Panc1 (cell line): ENCODE results near the gene KLHL3. TPM values are rescaled to one million over a fixed set of nuclear protein-coding genes. Genes with fewer than 3 reads are reported as not detected.

Source experiments
- ATAC-seq: fragments of 200-7000 bp; cut with Tn5 transposase; 2 replicates; pipeline ENCODE4 v1.9.1; 2020; ENCODE audit warnings: mild to moderate bottlenecking, moderate library complexity
- BruUV-seq: library from RNA; stranded (reverse); fragments of 400-500 nt; replicated peaks from 2 replicates; lab custom pipeline; 2021; lab: Mats Ljungman, UMichigan
- CTCF ChIA-PET: fragments of 300-600 bp; sonication (Branson Sonifier 250); formaldehyde crosslinking; loops from one replicate; lab custom pipeline; 2022; ENCODE audit warnings: antibody characterized with exemption; lab: Charles Lee
- POLR2A ChIA-PET: fragments of 300-600 bp; sonication (Branson Sonifier 250); formaldehyde crosslinking; loops from one replicate; lab custom pipeline; 2022; ENCODE audit warnings: antibody characterized with exemption; lab: Charles Lee
- DNase-seq: peaks from one replicate; pipeline ENCODE4 v3.0.0-alpha.2; 2010; ENCODE audit warnings: low read depth, low spot score
- H3K27ac ChIP-seq: 2 replicates; pipeline ENCODE4 v1.5.1; 2011; ENCODE audit warnings: mild to moderate bottlenecking, low read length, inconsistent platforms
- H3K27me3 ChIP-seq: fragments of 200-500 bp; sonication (Bioruptor generic); 2 replicates; pipeline ENCODE4 v1.6.0; 2014; ENCODE audit warnings: low read length, inconsistent platforms; ENCODE audit not compliant: control insufficient read depth, insufficient read depth
- H3K36me3 ChIP-seq: fragments of 200-500 bp; sonication (Bioruptor generic); 2 replicates; pipeline ENCODE4 v1.5.1; 2014; ENCODE audit warnings: inconsistent platforms, mild to moderate bottlenecking, low read length, moderate library complexity; ENCODE audit not compliant: control insufficient read depth, insufficient read depth
- H3K4me1 ChIP-seq: 2 replicates; pipeline ENCODE4 v1.5.1; 2011; ENCODE audit warnings: inconsistent platforms, mild to moderate bottlenecking, low read length, moderate library complexity; ENCODE audit not compliant: control insufficient read depth, insufficient read depth
- H3K4me3 ChIP-seq, 2 experiments: 2 replicates each; pipeline ENCODE4 v1.5.1; 2011 to 2012; ENCODE audit warnings: low read depth in 2 of 2, low read length in 2 of 2, mild to moderate bottlenecking in 2 of 2, inconsistent platforms in 1 of 2, moderate library complexity in 1 of 2
- H3K9me3 ChIP-seq: fragments of 200-500 bp; sonication (Bioruptor generic); 2 replicates; pipeline ENCODE4 v1.5.1; 2014; ENCODE audit warnings: low read depth, mild to moderate bottlenecking, inconsistent platforms, low read length, moderate library complexity; ENCODE audit not compliant: control insufficient read depth, insufficient read depth
- POLR2AphosphoS5 ChIP-seq: IDR thresholded peaks from 2 replicates; pipeline ENCODE4 v1.6.1; 2012; ENCODE audit warnings: mild to moderate bottlenecking, low read depth, low read length, moderate library complexity
- SIN3A ChIP-seq: IDR thresholded peaks from 2 replicates; pipeline ENCODE4 v1.6.1; 2012; ENCODE audit warnings: low read depth, mild to moderate bottlenecking, low read length, moderate library complexity, borderline replicate concordance; ENCODE audit not compliant: insufficient read depth
- TCF7L2 ChIP-seq: IDR thresholded peaks from 2 replicates; pipeline ENCODE4 v1.6.1; 2011; ENCODE audit warnings: mild to moderate bottlenecking, low read depth, low read length, inconsistent platforms
- in situ Hi-C: cut with HindIII; loops from 2 replicates; pipeline ENCODE4 v1.10.0; 2016; ENCODE audit warnings: low sequenced_read_pairs, low pct_unique_long_range_greater_than_20kb
- intact Hi-C: fragments of 100-400 bp; cut with micrococcal nuclease; formaldehyde crosslinking; loops from one replicate; pipeline ENCODE4 v1.10.0; 2022; ENCODE audit not compliant: unreplicated experiment
- total RNA-seq: library from RNA; stranded (reverse); gene quantifications from one replicate; pipeline ENCODE4 v1.2.1, GENCODE V29; 2021; ENCODE audit not compliant: unreplicated experiment
- TF ChIP-seq, protein P1 (sequence below), 2 experiments: IDR thresholded peaks; 2 replicates each; pipeline ENCODE4 v1.6.1; 2011 to 2012; ENCODE audit warnings: low read depth in 2 of 2, control low read depth in 1 of 2, low read length in 1 of 2, mild to moderate bottlenecking in 1 of 2, moderate library complexity in 1 of 2; ENCODE audit not compliant: insufficient read depth in 1 of 2
- TF ChIP-seq, protein P2 (sequence below): fragments of 450-650 bp; IDR thresholded peaks from 2 replicates; pipeline ENCODE4 v1.5.1; 2017; ENCODE audit warnings: mild to moderate bottlenecking

KLHL3 gene
- total RNA-seq, 1 experiment from 2014 or later, result 1.9 TPM

DNA sequence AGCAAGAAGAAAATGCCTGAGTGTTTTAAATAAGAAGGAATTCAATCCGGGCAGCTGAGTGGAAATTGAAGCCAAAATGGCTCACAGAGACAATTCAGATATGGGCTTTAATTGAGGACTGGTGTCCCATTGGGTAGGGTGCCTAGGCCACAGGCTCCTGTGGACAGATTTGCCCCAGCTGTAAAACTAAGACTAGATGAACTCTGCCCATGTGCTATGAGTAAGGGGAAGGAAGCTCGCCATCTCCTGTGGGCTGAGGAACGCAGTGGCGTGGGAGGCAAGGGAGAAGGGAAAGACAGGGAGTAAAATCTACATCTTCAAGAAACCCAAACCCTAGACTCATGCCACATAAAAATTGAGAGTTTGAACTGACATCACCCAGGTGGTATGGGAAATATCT, 66.1 kb downstream of the KLHL3 start:
- in situ Hi-C loops, result no loop called here

DNA sequence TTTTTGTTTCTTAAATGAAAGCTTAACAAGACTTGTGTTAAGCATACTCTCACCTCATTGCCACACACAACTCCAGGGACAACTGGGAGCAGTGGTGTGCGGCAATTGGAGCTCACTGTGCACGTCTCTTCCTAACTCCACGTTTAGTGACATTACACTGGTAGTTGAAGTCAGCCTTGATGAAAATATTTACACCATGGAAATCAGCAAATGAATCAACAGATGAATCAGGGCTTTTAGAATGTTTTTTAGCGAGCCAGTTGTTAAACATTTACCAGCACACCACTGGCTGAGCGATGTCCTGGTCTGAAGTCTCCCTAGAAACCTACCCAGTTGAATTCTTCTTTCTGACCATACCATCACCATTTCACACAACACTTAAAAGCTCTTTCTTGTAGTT, 67.3 kb downstream of the KLHL3 start:
- H3K27me3 ChIP-seq, result no peaks in the 10 kb centered on the region; the same call in 1 of the 2 replicates
- intact Hi-C loops, result no loop called here
- BruUV-seq, result no TSS peak
- in situ Hi-C loops, result no loop called here
- ChIA-PET CTCF (no interaction called here), POLR2A (no interaction called here)
- TF ChIP-seq, protein P1, sequence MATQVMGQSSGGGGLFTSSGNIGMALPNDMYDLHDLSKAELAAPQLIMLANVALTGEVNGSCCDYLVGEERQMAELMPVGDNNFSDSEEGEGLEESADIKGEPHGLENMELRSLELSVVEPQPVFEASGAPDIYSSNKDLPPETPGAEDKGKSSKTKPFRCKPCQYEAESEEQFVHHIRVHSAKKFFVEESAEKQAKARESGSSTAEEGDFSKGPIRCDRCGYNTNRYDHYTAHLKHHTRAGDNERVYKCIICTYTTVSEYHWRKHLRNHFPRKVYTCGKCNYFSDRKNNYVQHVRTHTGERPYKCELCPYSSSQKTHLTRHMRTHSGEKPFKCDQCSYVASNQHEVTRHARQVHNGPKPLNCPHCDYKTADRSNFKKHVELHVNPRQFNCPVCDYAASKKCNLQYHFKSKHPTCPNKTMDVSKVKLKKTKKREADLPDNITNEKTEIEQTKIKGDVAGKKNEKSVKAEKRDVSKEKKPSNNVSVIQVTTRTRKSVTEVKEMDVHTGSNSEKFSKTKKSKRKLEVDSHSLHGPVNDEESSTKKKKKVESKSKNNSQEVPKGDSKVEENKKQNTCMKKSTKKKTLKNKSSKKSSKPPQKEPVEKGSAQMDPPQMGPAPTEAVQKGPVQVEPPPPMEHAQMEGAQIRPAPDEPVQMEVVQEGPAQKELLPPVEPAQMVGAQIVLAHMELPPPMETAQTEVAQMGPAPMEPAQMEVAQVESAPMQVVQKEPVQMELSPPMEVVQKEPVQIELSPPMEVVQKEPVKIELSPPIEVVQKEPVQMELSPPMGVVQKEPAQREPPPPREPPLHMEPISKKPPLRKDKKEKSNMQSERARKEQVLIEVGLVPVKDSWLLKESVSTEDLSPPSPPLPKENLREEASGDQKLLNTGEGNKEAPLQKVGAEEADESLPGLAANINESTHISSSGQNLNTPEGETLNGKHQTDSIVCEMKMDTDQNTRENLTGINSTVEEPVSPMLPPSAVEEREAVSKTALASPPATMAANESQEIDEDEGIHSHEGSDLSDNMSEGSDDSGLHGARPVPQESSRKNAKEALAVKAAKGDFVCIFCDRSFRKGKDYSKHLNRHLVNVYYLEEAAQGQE (IDR thresholded peaks at IDR 0.05; ENCODE audit: insufficient read depth in 1 of 2, low read depth in 2 of 2, low read length in 1 of 2), result no peak
- TF ChIP-seq POLR2AphosphoS5 (no peak), TCF7L2 (no peak), SIN3A (no peak)
- TF ChIP-seq, protein P2, sequence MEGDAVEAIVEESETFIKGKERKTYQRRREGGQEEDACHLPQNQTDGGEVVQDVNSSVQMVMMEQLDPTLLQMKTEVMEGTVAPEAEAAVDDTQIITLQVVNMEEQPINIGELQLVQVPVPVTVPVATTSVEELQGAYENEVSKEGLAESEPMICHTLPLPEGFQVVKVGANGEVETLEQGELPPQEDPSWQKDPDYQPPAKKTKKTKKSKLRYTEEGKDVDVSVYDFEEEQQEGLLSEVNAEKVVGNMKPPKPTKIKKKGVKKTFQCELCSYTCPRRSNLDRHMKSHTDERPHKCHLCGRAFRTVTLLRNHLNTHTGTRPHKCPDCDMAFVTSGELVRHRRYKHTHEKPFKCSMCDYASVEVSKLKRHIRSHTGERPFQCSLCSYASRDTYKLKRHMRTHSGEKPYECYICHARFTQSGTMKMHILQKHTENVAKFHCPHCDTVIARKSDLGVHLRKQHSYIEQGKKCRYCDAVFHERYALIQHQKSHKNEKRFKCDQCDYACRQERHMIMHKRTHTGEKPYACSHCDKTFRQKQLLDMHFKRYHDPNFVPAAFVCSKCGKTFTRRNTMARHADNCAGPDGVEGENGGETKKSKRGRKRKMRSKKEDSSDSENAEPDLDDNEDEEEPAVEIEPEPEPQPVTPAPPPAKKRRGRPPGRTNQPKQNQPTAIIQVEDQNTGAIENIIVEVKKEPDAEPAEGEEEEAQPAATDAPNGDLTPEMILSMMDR, result no peak
- H3K9me3 ChIP-seq, result no peaks in the 10 kb centered on the region
- H3K36me3 ChIP-seq, result no peaks in the 10 kb centered on the region
- ATAC-seq, result no peak
- no peak overlapping the region for H3K27ac ChIP-seq
- DNase-seq, result no peak
- H3K4me3 ChIP-seq, result no peak overlapping the region
- H3K4me1 ChIP-seq, result no peaks in the 10 kb centered on the region; the same call in 1 of the 2 replicates

More for the DNA sequence above, 66.1 kb downstream of the KLHL3 start:
- Histone ChIP-seq H3K4me3 (no peak overlapping the region), H3K4me1 (no peaks in the 10 kb centered on the region; the same call in 1 of the 2 replicates), H3K27me3 (no peaks in the 10 kb centered on the region; the same call in 1 of the 2 replicates), H3K9me3 (no peaks in the 10 kb centered on the region), H3K27ac (no peak overlapping the region), H3K36me3 (no peaks in the 10 kb centered on the region)
- no peak for ATAC-seq
- POLR2A ChIA-PET, result no interaction called here
- CTCF ChIA-PET, result no interaction called here
- TF ChIP-seq POLR2AphosphoS5 (no peak), TCF7L2 (no peak), SIN3A (no peak)
- TF ChIP-seq, protein P1 (IDR thresholded peaks at IDR 0.05; ENCODE audit: insufficient read depth in 1 of 2, low read depth in 2 of 2, low read length in 1 of 2), result no peak
- TF ChIP-seq, protein P2, result no peak
- intact Hi-C loops, result no loop called here
- no peak for DNase-seq
- BruUV-seq, result no TSS peak
